ENCODE measurements around the gene DDA1.
"Not testable (repeated sequence)": the region's sequence is repeated elsewhere in the genome, so short reads cannot be mapped to it uniquely, and the experiment has no call there.

The DDA1 gene

GRCh38 chr19:17346109-17346671 lies 36.8 kb downstream of the DDA1 start:
- no peak for DNase-seq (ENCODE audit: low spot score)

DNA sequence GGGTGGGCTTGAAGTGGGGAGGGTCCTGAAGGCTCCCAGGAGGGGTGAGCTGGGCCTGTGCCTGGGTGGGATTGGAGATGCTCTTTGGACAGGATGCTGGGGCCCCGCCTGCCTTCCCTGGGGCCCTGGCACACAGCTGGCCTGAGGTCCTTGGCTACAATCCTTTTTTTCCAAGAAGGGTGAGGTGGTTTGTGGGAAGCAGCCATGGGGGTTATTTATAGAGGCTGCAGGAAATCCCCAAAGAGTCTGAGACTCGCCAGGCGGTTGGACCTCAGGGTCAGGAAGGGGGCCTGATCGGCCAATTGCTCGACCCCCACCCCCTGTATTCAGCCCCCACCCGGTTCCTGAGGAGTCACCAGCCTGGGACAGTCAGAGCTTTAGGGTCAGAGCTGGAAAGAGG lies 38.0 kb downstream of the DDA1 start:
- DNase-seq (ENCODE audit: low spot score): no peak

DNA sequence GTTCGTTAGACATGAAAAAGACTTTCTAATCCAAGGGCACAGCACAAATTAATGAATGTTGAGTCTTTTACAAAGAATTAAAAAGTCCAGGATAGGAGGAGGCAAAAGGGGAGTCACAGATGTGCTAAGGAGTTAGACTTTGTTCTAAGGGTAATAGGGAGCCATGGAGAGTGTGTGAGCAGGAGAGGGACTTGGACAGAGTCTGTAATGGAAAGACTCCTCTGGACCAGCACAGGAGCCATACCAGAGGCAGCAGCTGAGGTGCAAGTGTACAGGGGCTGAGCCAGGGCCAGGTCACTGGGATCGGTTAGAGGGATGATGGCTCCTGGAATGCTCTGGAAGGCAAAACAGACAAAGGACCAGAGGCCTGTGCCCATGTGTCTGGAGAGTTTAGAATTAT lies 38.5 kb downstream of the DDA1 start:
- no peak for DNase-seq (ENCODE audit: low spot score)

DNA sequence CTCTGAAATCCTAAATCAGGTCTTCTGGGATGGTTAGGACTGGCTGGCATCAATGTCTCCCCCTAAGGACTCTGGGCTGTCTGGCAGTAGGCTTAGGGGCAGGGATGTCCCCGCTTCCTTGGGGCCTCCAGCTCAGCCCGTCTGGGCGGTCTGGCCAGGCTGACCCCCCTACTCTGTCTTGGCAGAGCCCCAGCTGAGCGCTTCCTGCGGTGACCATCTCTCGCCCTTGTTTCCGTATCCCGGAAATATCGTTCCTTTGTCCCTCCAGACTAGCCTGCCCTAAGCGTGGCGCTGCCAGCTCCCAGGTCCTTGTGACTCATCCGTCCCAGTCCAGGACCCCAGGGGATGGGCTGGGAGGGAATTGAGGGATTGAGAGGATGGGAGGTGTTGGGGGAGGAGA lies 39.3 kb downstream of the DDA1 start:
- DNase-seq (ENCODE audit: low spot score): no peak

- DNase-seq (ENCODE audit: low spot score): no peak
Observed at GRCh38 chr19:17351815-17352435, 42.6 kb downstream of the DDA1 start.

DNA sequence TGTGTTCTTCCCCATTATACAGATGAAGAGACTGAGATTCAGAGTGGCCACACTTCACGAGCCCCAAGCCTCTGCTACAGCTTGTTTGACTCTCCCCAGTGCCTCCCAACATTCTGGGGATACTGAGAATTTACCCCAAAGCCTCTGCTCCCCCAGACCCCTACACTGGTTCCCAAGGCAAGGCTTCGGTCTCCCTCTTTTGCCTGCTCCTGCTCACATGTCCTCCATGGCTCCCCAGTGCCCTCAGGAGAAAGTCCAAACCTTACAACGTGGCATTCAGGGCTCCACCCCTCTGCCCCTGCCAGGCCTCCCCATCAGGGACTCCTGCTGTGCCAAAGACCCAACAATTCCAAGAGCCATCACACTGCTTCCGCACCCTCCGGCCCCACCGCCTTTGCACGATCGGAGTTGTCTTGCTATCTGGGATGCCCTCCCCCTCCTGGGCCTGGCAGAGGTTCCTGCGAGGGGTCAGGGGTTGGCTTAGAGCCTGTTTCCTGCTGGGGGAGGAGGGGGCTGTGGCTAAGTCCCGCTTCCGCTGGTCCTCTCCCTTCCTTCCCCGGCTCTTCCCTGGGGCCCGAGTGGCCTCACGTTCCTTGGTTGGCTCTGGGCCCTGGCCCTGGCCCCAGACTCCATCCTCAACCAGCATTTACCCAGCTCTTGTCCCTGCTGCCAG lies 43.4 kb downstream of the DDA1 start:
- DNase-seq (ENCODE audit: low spot score): no peak

DNA sequence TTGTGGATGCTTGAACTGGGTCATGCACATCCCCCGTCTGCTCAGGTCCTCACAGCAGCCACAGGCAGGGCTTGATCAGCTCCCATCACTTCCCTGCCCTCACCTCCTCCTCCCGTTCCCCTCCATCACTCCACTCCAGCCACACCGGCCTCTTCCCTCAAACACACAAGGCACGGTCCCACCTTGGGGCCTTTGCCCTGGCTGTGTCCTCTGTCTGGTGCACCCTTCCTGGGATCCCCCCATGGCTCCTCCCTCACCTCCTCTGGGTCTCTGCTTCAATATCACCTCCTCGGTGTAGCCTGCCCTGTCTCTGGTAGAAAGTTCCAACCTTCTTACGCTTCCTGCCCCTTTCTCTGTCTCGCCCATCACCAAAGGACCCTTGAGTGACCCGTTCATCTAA lies 44.0 kb downstream of the DDA1 start:
- no peak for DNase-seq (ENCODE audit: low spot score)

DNA sequence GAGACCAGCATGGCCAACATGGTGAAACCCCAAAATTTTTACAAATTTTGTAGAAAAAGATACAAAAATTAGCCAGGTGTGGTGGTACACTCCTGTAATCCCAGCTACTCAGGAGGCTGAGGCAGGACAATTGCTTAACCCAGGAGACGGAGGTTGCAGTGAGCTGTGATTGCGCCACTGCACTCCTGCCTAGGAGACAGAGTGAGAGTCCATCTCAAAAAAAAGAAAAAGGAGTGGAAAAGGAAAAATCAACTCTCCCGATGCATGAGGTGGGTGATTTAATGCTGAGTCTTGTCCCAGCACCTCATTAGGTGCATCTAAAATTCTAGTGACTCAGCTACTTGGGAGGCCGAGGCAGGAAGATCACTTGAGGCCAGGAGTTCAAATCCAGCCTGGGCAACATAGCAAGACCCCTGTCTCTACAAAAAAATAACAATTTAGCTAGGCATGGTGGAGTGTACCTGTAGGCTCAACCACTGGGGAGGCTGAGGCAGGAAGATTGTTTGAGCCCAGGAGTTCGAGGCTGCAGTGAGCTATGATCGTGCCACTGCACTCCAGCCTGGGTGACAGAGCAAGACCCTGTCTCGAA lies 47.8 kb downstream of the DDA1 start:
- no peak for DNase-seq (ENCODE audit: low spot score)

DNA sequence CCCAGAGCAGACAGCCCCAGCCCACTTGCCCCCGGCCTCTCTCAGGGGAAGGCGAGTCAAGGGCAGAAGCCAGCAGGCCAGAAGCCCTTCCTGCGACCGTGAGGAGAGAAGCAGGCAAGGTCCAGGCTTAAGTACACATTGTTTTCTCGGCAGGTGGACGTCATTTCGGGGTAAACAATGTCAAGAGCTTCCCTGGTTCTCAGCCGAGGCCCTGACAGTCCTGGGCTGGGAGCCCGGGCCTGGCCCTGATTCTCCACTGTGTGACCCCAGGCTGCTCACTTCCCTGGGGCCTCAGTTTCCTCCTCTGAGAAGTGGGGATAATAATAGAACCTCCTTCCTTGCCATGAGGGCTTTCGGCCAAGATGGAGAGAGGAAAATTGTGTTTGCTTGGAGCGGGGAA lies 48.4 kb downstream of the DDA1 start:
- no peak for DNase-seq (ENCODE audit: low spot score)

- DNase-seq (ENCODE audit: low spot score): no peak
Observed at GRCh38 chr19:17358395-17358794, 49.0 kb downstream of the DDA1 start.

- no peak for DNase-seq (ENCODE audit: low spot score)
Observed at GRCh38 chr19:17359905-17360800, 50.8 kb downstream of the DDA1 start.

DNA sequence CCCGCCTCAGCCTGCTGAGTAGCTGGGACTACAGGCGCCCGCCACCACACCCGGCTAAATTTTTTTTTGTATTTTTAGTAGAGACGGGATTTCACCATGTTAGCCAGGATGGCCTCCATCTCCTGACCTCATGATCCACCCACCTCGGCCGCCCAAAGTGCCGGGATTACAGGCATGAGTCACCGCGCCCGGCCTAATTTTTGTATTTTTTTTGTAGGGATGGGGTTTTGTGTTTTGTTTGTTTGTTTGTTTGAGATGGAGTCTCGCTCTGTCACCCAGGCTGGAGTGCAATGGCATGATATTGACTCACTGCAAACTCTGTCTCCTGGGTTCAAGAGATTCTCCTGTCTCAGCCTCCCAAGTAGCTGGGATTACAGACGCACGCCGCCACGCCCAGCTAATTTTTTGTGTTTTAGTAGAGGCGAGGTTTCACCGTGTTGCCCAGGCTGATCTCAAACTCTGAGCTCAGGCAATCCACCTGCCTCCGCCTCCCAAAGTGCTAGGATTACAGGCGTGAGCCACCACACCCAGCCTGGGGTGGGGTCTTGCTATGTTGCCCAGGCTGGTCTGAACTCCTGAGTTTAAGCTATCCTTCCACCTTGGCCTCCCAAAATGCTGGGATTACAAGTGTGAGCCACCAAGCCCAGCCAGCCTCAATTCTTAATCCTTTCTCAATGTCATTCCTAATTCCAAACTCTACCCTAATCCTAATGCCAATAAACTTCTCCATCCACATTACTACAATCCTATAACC lies 54.7 kb downstream of the DDA1 start:
- not testable (repeated sequence) for DNase-seq (ENCODE audit: low spot score)

DNA sequence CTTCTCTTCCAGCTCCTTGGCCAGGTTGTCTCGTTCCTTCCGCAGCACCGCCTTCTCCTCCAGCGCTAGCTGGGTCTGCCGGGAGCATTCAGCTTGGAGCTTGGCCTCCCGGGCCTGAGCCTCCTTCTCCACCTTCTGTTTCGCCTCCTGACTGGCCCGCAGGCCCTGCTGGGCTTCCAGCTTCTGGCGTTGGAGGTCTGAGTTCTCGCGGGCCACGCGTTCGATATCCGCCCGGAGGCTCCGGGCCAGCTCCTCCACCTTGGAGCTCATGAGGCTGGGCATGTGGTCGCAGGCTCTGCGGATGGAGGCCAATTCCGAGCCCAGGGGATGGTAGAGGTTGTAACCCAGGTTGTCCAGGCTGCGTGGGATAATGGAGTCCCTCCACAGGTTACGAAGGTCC lies 56.0 kb downstream of the DDA1 start:
- no peak for DNase-seq (ENCODE audit: low spot score)

GRCh38 chr19:17370026-17370587 lies 60.7 kb downstream of the DDA1 start:
- DNase-seq (ENCODE audit: low spot score): no peak
